Measurements from ENCODE around the gene LYG1.

DNA sequence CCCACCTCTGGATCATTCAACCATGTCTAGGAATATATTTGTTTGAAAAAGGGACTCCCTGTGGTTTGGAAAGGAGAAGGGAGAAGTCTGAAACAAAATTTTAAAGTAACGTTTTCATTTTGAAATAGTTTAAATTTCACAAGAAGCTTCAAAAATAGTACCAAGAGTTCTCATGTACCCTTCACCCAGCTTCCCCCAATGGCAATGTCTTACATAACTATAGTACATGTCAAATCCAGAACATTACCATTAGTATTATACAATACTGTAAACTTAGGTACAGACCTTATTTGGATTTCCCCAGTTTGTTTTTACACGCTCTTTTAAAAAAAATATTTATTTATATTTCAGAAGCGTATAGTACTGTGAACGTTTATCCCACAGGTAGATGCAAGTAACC is 41.5 kb downstream of the LYG1 start:
- TF ChIP-seq, protein P1, sequence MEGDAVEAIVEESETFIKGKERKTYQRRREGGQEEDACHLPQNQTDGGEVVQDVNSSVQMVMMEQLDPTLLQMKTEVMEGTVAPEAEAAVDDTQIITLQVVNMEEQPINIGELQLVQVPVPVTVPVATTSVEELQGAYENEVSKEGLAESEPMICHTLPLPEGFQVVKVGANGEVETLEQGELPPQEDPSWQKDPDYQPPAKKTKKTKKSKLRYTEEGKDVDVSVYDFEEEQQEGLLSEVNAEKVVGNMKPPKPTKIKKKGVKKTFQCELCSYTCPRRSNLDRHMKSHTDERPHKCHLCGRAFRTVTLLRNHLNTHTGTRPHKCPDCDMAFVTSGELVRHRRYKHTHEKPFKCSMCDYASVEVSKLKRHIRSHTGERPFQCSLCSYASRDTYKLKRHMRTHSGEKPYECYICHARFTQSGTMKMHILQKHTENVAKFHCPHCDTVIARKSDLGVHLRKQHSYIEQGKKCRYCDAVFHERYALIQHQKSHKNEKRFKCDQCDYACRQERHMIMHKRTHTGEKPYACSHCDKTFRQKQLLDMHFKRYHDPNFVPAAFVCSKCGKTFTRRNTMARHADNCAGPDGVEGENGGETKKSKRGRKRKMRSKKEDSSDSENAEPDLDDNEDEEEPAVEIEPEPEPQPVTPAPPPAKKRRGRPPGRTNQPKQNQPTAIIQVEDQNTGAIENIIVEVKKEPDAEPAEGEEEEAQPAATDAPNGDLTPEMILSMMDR (IDR thresholded peaks at IDR 0.05; ENCODE audit: control extremely low read depth in 1 of 3, insufficient read depth in 1 of 3, low read depth in 1 of 3, low read length in 3 of 3), result no peak
- TF ChIP-seq TEAD4 (IDR thresholded peaks at IDR 0.05; ENCODE audit: low read depth, low read length) (no peak), CREB1 (IDR thresholded peaks at IDR 0.05) (no peak), GTF2F1 (IDR thresholded peaks at IDR 0.05; ENCODE audit: borderline replicate concordance, low read depth, low read length) (no peak), SP1 (IDR thresholded peaks at IDR 0.05; ENCODE audit: low read depth, low read length) (no peak), BRCA1 (IDR thresholded peaks at IDR 0.05; ENCODE audit: low read depth, low read length) (no peak)

Data from H1 (cell line).